ENCODE measurements around the gene USP20.
A peak's percentile ranks its signal among the peaks of the same experiment; 100 is the strongest.

USP20 gene

DNA sequence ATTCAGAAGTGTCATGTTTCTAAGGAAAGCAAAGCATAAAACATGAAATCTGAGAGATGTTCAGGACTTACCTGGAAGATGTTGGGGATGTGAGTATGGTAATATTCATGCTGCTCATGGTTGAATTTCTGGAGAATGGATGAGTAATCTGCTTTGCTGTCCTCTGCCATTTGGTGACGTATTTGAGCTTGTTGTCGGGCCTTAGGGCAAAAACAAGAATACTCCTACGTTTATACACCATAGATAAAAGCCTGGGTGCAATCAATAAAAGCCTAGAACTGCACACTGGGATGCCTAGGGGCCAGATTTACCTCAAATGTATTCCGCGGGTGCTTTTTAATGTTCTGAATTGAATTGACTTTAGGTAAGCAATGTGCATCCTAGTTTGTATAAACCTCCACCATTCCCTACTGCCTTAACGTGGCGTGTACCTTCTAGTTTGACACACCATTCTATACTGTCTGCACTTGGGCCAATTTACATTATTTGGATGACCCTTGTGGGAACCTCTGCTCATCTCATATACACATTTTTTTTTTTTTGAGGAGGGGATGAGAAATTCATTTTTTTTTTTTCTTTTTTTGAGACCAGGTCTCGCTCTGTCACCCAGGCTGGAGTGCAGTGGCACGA, 94.4 kb downstream of the USP20 start:
- DNase-seq = no peak

DNA sequence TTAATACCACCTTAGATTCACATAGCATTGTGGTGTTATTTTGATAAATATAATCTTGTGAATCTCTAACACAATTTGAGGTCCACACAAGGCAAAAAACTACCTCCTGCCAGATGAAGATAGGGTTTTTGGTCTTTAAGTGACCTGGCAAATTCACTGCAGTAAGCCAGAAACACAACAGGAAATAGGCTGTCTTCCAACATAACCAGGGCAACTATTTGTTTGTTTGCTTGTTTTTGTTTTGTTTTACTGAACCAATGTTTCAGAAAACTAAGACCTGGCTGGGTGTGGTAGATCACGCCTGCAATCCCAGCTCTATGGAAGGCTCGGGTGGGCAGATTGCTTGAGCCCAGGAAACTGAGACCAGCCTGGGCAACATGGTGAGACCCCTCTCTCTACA, 95.5 kb downstream of the USP20 start:
- peak in 1 of 2 donors; percentile 49 for DNase-seq

Measured in CD4-positive, alpha-beta T cell treated with Interferon alpha-2 for 1 hour (primary cell).